Activated B cell treated with CpG ODN at 0.5 μM for 24 hours (primary cell): ENCODE results near the gene ANO1. TPM values are rescaled to one million over a fixed set of nuclear protein-coding genes. Genes with fewer than 3 reads are reported as not detected.

Experiments used
- ATAC-seq: fragments of 200-7000 bp; cut with Tn5 transposase; one replicate; pipeline ENCODE4 v1.10.0; 2021; ENCODE audit warnings: low read depth, mild to moderate bottlenecking, moderate library complexity
- CTCF ChIA-PET: fragments of 350-600 bp; sonication (Branson Sonifier 250); formaldehyde crosslinking; loops from one replicate; lab custom pipeline; 2021; ENCODE audit warnings: antibody characterized with exemption; lab: Charles Lee
- POLR2A ChIA-PET: fragments of 350-600 bp; sonication (Branson Sonifier 250); formaldehyde crosslinking; loops from one replicate; lab custom pipeline; 2021; ENCODE audit warnings: antibody characterized with exemption; lab: Charles Lee
- DNase-seq: peaks from one replicate; pipeline ENCODE4 v3.0.0; 2022
- H3K27ac Mint-ChIP-seq: one replicate; pipeline ENCODE4 v1.8.0; 2020; ENCODE audit warnings: mixed read lengths
- H3K27me3 Mint-ChIP-seq: one replicate; pipeline ENCODE4 v1.8.0; 2021; ENCODE audit warnings: mixed read lengths
- H3K36me3 Mint-ChIP-seq: one replicate; pipeline ENCODE4 v1.8.0; 2021; ENCODE audit warnings: low read depth, mixed read lengths
- H3K4me1 Mint-ChIP-seq: one replicate; pipeline ENCODE4 v1.8.0; 2021; ENCODE audit warnings: mixed read lengths
- H3K4me3 Mint-ChIP-seq: one replicate; pipeline ENCODE4 v1.8.0; 2020; ENCODE audit warnings: mild to moderate bottlenecking, mixed read lengths
- H3K9me3 Mint-ChIP-seq: one replicate; pipeline ENCODE4 v1.8.0; 2020; ENCODE audit warnings: mixed read lengths
- intact Hi-C: fragments of 100-400 bp; cut with micrococcal nuclease; formaldehyde crosslinking; loops from one replicate; pipeline ENCODE4 v1.15.1; 2024
- total RNA-seq: library from RNA; stranded (reverse); gene quantifications from 2 replicates; pipeline ENCODE4 v1.2.3, GENCODE V29; 2022
- TF ChIP-seq, protein P1 (sequence below): fragments of 200-600 bp; IDR thresholded peaks from one replicate; pipeline ENCODE4 v1.8.0; 2022; ENCODE audit warnings: antibody characterized with exemption, mild to moderate bottlenecking

ANO1 gene
- total RNA-seq, 1 donor from 2014 or later, result not detected

- TF ChIP-seq, protein P1, sequence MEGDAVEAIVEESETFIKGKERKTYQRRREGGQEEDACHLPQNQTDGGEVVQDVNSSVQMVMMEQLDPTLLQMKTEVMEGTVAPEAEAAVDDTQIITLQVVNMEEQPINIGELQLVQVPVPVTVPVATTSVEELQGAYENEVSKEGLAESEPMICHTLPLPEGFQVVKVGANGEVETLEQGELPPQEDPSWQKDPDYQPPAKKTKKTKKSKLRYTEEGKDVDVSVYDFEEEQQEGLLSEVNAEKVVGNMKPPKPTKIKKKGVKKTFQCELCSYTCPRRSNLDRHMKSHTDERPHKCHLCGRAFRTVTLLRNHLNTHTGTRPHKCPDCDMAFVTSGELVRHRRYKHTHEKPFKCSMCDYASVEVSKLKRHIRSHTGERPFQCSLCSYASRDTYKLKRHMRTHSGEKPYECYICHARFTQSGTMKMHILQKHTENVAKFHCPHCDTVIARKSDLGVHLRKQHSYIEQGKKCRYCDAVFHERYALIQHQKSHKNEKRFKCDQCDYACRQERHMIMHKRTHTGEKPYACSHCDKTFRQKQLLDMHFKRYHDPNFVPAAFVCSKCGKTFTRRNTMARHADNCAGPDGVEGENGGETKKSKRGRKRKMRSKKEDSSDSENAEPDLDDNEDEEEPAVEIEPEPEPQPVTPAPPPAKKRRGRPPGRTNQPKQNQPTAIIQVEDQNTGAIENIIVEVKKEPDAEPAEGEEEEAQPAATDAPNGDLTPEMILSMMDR, result no peak
- ATAC-seq, result no peak
- POLR2A ChIA-PET, result no interaction called here
- no peak overlapping the region for H3K27ac Mint-ChIP-seq
- no peaks in the 10 kb centered on the region for H3K9me3 Mint-ChIP-seq
- no peaks in the 10 kb centered on the region for H3K36me3 Mint-ChIP-seq
- peaks cover 1% of the 10 kb centered on the region for H3K27me3 Mint-ChIP-seq
- intact Hi-C loops, result no loop called here
- CTCF ChIA-PET, result no interaction called here
- no peak overlapping the region for H3K4me3 Mint-ChIP-seq
- H3K4me1 Mint-ChIP-seq, result no peaks in the 10 kb centered on the region
- DNase-seq, result no peak
These were observed 13.5 kb downstream of the ANO1 start for GRCh38 chr11:70091638-70092037.

DNA sequence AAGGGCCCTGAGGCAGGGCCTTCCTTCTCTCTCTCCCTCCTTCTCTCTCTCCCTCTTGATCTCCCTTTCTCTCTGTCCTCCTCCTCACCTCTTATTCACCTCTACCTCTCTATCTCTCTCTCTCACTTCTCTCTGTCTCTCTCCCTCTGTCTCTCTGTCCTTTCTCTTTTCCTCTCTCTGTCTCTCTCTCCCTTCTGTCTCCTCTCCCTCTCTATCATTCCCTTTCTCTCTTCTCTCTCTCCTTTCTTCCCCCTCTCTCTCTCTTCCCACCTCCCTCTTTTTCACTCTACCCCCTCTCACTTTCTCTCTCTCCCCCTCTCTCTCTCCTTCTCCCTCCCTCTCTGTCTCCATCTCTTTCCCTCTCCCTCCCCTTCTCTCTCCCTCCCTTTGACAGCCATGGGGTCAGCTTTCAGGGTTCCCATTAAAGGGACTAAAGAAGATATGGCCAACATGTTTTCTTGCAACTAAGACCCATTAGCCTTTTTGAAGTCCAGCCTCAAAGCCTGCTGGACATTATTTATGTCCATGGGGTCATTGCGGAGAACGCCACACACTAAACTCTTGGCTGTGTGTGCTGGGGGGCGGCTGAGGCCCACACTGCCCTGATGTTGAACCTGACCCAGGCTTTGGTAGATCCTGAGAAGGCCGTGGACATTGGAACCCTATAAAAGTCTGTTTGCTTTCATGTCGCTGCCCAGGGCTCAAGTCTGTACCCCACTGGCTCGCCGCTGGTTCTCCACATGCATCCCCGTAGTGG is 15.0 kb downstream of the ANO1 start:
- intact Hi-C loops, result no loop called here
- Mint-ChIP-seq H3K27me3 (peaks cover 1% of the 10 kb centered on the region), H3K4me1 (no peaks in the 10 kb centered on the region), H3K27ac (no peak overlapping the region), H3K4me3 (no peak overlapping the region), H3K9me3 (no peaks in the 10 kb centered on the region), H3K36me3 (no peaks in the 10 kb centered on the region)
- ChIA-PET CTCF (no interaction called here), POLR2A (no interaction called here)
- TF ChIP-seq, protein P1, result no peak
- ATAC-seq (no peak), DNase-seq (no peak)

DNA sequence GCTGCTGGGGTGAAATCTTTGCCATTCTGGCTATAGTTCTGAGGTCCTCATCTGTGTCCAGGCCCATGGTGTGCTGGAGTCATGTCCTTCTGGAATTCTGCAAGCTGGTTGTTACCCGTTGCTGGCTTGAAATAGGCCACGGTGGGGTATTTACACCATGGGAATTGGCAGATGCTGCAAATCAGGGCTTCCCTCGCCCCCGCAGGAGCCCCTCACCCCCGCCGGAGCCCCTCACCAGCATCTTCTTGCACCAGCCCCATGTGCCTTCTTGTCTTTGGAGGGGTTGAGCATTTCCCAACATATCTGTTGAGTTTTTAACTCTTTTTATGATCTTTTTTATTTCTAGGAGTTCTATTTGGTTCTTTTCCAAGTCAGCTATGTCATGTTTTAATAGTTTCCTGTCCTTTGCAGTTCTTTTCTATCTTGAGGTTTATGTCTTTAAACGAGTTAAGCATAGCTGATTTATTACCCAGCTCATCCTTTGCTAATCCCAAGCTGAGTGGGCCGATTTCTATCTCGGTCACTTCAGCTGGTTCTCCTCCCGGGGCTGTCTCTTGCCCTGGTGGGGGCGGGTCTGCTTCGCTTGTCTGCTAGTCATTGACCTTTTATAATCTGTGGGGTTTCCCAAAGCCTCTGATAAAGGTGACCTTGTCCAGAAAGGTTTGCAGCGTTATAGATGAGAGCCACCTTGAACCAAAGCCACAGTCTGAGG is 17.6 kb downstream of the ANO1 start:
- intact Hi-C loops, result no loop called here
- Mint-ChIP-seq H3K27me3 (no peaks in the 10 kb centered on the region), H3K4me1 (no peaks in the 10 kb centered on the region), H3K27ac (no peak overlapping the region), H3K36me3 (no peaks in the 10 kb centered on the region), H3K9me3 (no peaks in the 10 kb centered on the region), H3K4me3 (no peak overlapping the region)
- ChIA-PET POLR2A (no interaction called here), CTCF (no interaction called here)
- TF ChIP-seq, protein P1, result no peak
- DNase-seq (no peak), ATAC-seq (no peak)

DNA sequence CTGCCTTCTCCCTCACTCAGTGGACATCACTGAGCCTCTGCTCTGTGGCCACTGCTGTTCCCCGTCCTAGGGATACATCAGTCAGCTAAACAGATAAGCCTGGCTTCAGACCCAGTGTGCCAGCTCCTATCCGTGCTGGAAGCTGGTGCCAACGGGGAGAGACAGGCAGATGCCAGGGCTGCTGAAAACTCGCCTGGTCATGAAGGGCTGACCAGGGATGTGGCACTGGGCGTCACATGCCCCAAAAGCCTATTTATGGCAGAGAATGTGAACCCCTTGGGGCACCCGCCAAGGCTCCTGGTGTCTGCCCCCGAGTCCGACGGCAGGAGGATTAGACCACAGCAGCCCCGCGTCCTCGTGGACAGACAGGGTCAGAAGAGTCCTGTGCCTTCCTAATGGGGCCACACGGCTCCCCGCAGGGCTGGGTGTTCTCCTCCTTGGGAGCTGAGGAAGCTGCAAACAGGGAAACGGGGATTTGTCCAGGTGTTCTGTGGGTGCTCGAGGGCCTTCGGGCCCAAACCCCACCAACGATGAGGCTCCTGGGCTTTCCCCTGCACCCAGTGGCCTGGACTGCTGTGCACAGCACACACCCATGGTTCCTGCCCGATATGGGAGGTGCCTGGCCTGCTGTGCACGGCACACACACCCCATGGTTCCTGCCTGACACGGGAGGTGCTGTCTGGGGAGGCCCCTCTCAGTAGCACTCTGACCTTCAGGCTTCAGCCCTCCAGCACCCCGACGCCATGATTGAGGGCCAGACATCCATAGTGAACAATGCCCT is 19.9 kb downstream of the ANO1 start:
- Mint-ChIP-seq H3K4me1 (no peaks in the 10 kb centered on the region), H3K36me3 (no peaks in the 10 kb centered on the region), H3K27me3 (peaks cover 4% of the 10 kb centered on the region), H3K9me3 (no peaks in the 10 kb centered on the region), H3K4me3 (no peak overlapping the region), H3K27ac (no peak overlapping the region)
- DNase-seq (no peak), ATAC-seq (no peak)
- intact Hi-C loops, result no loop called here
- ChIA-PET CTCF (no interaction called here), POLR2A (no interaction called here)
- TF ChIP-seq, protein P1, result no peak

- Mint-ChIP-seq H3K27me3 (peaks cover 6% of the 10 kb centered on the region), H3K27ac (no peak overlapping the region), H3K36me3 (no peaks in the 10 kb centered on the region), H3K4me3 (no peak overlapping the region), H3K9me3 (no peaks in the 10 kb centered on the region), H3K4me1 (no peaks in the 10 kb centered on the region)
- CTCF ChIA-PET, result no interaction called here
- POLR2A ChIA-PET, result no interaction called here
- no peak for ATAC-seq
- DNase-seq, result no peak
- intact Hi-C loops, result no loop called here
- TF ChIP-seq, protein P1, result no peak
These were observed 20.8 kb downstream of the ANO1 start for GRCh38 chr11:70098936-70099335.
